ENCODE data around the gene UNC5A.

- TF ChIP-seq TARDBP (IDR thresholded peaks at IDR 0.05) (no peak), BHLHE40 (IDR thresholded peaks at IDR 0.05; ENCODE audit: borderline replicate concordance) (no peak)
These were observed 4.2 kb upstream of the UNC5A start for GRCh38 chr5:176806137-176806536.

All from HEK293T (cell line).